IPS DF 6.9 (cell line): ENCODE results near the gene EHD1.

Source experiments
- DNase-seq: peaks from one replicate; pipeline ENCODE4 v3.0.0-alpha.2; 2013; ENCODE audit warnings: low read depth, low spot score
- H3K27ac ChIP-seq: one replicate; pipeline ENCODE4 v1.5.1; 2013; ENCODE audit warnings: low read length, control low read depth
- H3K27me3 ChIP-seq: 2 replicates; pipeline ENCODE4 v1.6.1; 2013; ENCODE audit warnings: mild to moderate bottlenecking, low read length; ENCODE audit not compliant: control insufficient read depth, insufficient read depth
- H3K36me3 ChIP-seq: 2 replicates; pipeline ENCODE4 v1.6.1; 2013; ENCODE audit warnings: low read length; ENCODE audit not compliant: control insufficient read depth, insufficient read depth
- H3K4me1 ChIP-seq: 2 replicates; pipeline ENCODE4 v1.6.1; 2013; ENCODE audit warnings: low read length; ENCODE audit not compliant: control insufficient read depth, insufficient read depth
- H3K4me3 ChIP-seq: 2 replicates; pipeline ENCODE4 v1.5.1; 2013; ENCODE audit warnings: mild to moderate bottlenecking, low read length
- H3K9me3 ChIP-seq: 2 replicates; pipeline ENCODE4 v1.6.1; 2013; ENCODE audit warnings: low read length, inconsistent platforms; ENCODE audit not compliant: control insufficient read depth, insufficient read depth
- WGBS: extraction: QIAGEN DNeasy Blood & Tissue Kit; methylation state at CpG from one replicate; pipeline ENCODE4 v1.1.7; 2013; ENCODE audit warnings: mixed read lengths, missing lambda C conversion rate; ENCODE audit not compliant: insufficient read length, insufficient coverage; 5-methylcytosine and 5-hydroxymethylcytosine counted together

EHD1 gene

DNA sequence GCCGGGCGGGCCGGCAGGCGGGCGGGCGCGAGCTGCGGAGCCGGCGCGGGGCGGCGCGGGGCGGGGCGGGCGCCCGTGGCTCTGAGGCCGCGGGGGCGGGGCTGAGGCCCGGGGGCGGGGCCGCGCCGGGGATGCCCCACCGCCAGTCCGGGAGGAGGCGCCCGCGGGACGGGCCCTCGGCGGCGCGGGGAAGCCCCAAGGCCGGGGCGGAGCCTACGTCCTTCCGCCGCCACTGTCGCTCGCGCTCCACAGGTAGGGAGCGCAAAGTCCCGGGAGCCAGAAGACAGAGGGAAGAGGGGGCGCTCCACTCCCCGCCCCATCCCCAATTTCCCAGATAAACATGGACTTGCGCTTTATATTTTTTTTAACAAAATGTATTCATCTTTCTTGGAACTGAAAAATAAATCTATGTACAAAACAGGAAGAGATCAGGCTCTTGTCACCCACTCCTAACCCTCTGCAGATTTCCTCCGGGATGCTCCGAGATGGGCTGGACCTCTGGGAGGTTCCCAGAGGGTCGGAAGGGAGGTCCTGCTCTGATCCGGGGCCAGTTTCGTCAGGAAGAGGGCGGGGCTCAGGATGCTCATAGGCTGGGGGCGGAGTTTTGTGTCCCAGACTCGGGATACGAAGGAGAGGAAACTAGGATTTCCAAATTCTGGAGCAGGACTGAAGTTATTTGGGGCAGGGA lies 75.1 kb downstream of the EHD1 start, which contains the start of gene MAP4K2:
Gene MAP4K2, minus strand, starts transcription at position 57 of the 688 bp plus-strand sequence. CDS start 65 bp downstream, outside the sequence.
- DNase-seq, result peak; percentile 70
- H3K4me3 ChIP-seq, result peak within 1 kb of the TSS; percentile 74; the same call in 1 of the 2 replicates
- 0 out of 2 replicates have a peak, but pooled peaks cover 2% of the 10 kb centered on the region for H3K4me1 ChIP-seq
- no peaks in the 10 kb centered on the region for H3K27me3 ChIP-seq
- peaks cover 14% of the 10 kb centered on the region; the same call in 1 of the 2 replicates for H3K36me3 ChIP-seq
- no peak within 1 kb of the TSS for H3K27ac ChIP-seq
- H3K9me3 ChIP-seq, result no peaks in the 10 kb centered on the region
- WGBS, result no CpG with 5 or more reads among the region's 58 CpGs

DNA sequence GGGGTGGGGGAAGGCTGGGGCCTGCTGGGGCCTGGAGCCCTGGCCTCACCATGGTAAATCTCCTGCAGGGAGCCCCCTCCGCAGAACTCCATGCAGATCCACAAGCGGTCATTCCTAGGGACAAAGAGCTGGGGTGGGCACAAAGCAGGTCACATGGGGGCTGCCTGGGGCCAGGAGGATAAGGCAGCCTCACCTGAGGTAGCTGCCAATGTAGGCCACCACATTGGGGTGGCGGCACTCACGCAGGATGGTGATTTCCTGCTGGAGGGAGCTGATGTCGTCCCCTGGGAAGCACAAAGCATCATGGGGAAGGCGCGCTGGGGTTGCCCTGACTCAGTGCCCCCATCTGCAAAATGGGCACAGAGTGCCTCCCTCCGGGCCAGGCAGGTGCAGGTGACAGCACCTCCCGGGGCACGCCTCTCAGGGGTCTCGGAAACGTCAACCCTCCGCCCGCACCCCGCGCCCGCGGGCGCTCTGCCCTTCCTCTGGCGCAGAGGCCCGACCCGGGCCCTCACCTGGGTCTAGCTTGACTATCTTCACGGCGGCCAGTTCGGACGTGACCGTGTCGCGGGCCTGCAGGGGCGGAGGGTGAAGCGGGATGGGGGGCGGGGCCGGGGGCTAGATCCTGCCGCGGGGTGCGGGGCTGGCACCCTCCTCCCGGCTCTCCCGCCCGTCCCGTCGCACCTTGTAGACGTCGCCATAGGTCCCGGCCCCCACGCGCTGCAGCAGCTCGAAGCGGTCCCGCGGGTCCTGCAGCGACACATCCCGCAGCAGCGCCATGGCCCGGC lies 75.9 kb downstream of the EHD1 start:
- DNase-seq, result no peak
- H3K27me3 ChIP-seq, result no peaks in the 10 kb centered on the region
- no peak overlapping the region for H3K27ac ChIP-seq
- H3K4me1 ChIP-seq, result 0 out of 2 replicates have a peak, but pooled peaks cover 2% of the 10 kb centered on the region
- no CpG with 5 or more reads among the region's 54 CpGs for WGBS
- H3K4me3 ChIP-seq, result peak overlapping the region; percentile 74; the same call in 1 of the 2 replicates
- H3K36me3 ChIP-seq, result peaks cover 14% of the 10 kb centered on the region; the same call in 1 of the 2 replicates
- H3K9me3 ChIP-seq, result no peaks in the 10 kb centered on the region
